Myocyte (in vitro differentiated cells): ENCODE measurements around the gene ZGPAT. TPM values are rescaled to one million over a fixed set of nuclear protein-coding genes. Genes with fewer than 3 reads are reported as not detected.

Experiments used
- DNase-seq: peaks from one replicate; pipeline ENCODE4 v3.0.0-alpha.2; 2012; ENCODE audit warnings: low read depth
- total RNA-seq: library from RNA; depleted of rRNA; stranded (reverse); fragments of >200 nt; gene quantifications from 2 replicates; pipeline ENCODE4 v1.2.3, GENCODE V29; 2014

ZGPAT gene
- total RNA-seq, 1 donor from 2014 or later: 21.4 TPM

GRCh38 chr20:63678667-63679465 lies 29.0 kb upstream of the ZGPAT start:
- DNase-seq: no peak

GRCh38 chr20:63679799-63680305 lies 28.0 kb upstream of the ZGPAT start:
- no peak for DNase-seq

- no peak for DNase-seq
Measured at GRCh38 chr20:63680427-63680826, 27.4 kb upstream of the ZGPAT start.

- no peak for DNase-seq
Measured at GRCh38 chr20:63680857-63681608, 26.8 kb upstream of the ZGPAT start.

GRCh38 chr20:63681609-63682142 lies 26.2 kb upstream of the ZGPAT start:
- no peak for DNase-seq

- peak; percentile 93 for DNase-seq
Measured at GRCh38 chr20:63682384-63683139, 25.3 kb upstream of the ZGPAT start.

- no peak for DNase-seq
Measured at GRCh38 chr20:63685269-63686026, 22.4 kb upstream of the ZGPAT start.

- no peak for DNase-seq
Measured at GRCh38 chr20:63686094-63686491, 21.7 kb upstream of the ZGPAT start.

GRCh38 chr20:63686492-63687321 lies 21.1 kb upstream of the ZGPAT start:
- peak; percentile 97 for DNase-seq

- DNase-seq: no peak
Measured at GRCh38 chr20:63687419-63688178, 20.2 kb upstream of the ZGPAT start.

- DNase-seq: no peak
Measured at GRCh38 chr20:63688228-63689045, 19.4 kb upstream of the ZGPAT start.

- DNase-seq: no peak
Measured at GRCh38 chr20:63689046-63690002, 18.5 kb upstream of the ZGPAT start.

GRCh38 chr20:63690003-63690897 lies 17.6 kb upstream of the ZGPAT start:
- no peak for DNase-seq

GRCh38 chr20:63690898-63691710 lies 16.7 kb upstream of the ZGPAT start:
- peak; percentile 42 for DNase-seq
